Superior temporal gyrus (tissue), 1 donor: ENCODE data around the gene PLEK.
"Not testable (repeated sequence)": the region's sequence is repeated elsewhere in the genome, so short reads cannot be mapped to it uniquely, and the experiment has no call there.

Experiments
- DNase-seq: peaks from one replicate; pipeline ENCODE4 v3.0.0-alpha.2; 2016; ENCODE audit errors: extremely low spot score

The PLEK gene

GRCh38 chr2:68365087-68365486 lies at the start of gene PLEK:
Gene PLEK, plus strand, starts transcription at chr2:68365282. Its CDS starts 70 bp downstream, at chr2:68365352.
- no peak for DNase-seq

- DNase-seq = no peak
Measured at GRCh38 chr2:68316111-68316510, 49.0 kb upstream of the PLEK start.

GRCh38 chr2:68317971-68318913 lies 46.8 kb upstream of the PLEK start:
- peak; percentile 45 for DNase-seq

GRCh38 chr2:68318914-68319397 lies 46.1 kb upstream of the PLEK start:
- peak; percentile 40 for DNase-seq

GRCh38 chr2:68319398-68320117 lies 45.5 kb upstream of the PLEK start, which contains the start of gene CNRIP1:
Gene CNRIP1, minus strand, starts transcription at chr2:68319949. Its CDS starts 549 bp downstream, at chr2:68319400.
- peak; percentile 75 for DNase-seq

- DNase-seq = no peak
Measured at GRCh38 chr2:68320118-68320641, 44.9 kb upstream of the PLEK start.

GRCh38 chr2:68325056-68325455 lies 40.0 kb upstream of the PLEK start:
- no peak for DNase-seq

GRCh38 chr2:68328901-68329300 lies 36.2 kb upstream of the PLEK start:
- DNase-seq = no peak

GRCh38 chr2:68330691-68331090 lies 34.4 kb upstream of the PLEK start:
- DNase-seq = no peak

GRCh38 chr2:68333009-68333408 lies 32.1 kb upstream of the PLEK start:
- no peak for DNase-seq

GRCh38 chr2:68333931-68334330 lies 31.2 kb upstream of the PLEK start:
- DNase-seq = no peak

GRCh38 chr2:68336192-68336591 lies 28.9 kb upstream of the PLEK start:
- DNase-seq = no peak

- DNase-seq = peak; percentile 45
Measured at GRCh38 chr2:68340226-68341061, 24.6 kb upstream of the PLEK start.

GRCh38 chr2:68341062-68341329 lies 24.1 kb upstream of the PLEK start:
- no peak for DNase-seq

- DNase-seq = no peak
Measured at GRCh38 chr2:68341583-68341982, 23.5 kb upstream of the PLEK start.

- DNase-seq = no peak
Measured at GRCh38 chr2:68342470-68342869, 22.6 kb upstream of the PLEK start.

- no peak for DNase-seq
Measured at GRCh38 chr2:68344031-68344430, 21.1 kb upstream of the PLEK start.

GRCh38 chr2:68345129-68345875 lies 19.8 kb upstream of the PLEK start:
- no peak for DNase-seq

- DNase-seq = not testable (repeated sequence)
Measured at GRCh38 chr2:68349091-68349490, 16.0 kb upstream of the PLEK start.

GRCh38 chr2:68351997-68352396 lies 13.1 kb upstream of the PLEK start:
- no peak for DNase-seq
